ENCODE measurements around the gene GNA14.

DNA sequence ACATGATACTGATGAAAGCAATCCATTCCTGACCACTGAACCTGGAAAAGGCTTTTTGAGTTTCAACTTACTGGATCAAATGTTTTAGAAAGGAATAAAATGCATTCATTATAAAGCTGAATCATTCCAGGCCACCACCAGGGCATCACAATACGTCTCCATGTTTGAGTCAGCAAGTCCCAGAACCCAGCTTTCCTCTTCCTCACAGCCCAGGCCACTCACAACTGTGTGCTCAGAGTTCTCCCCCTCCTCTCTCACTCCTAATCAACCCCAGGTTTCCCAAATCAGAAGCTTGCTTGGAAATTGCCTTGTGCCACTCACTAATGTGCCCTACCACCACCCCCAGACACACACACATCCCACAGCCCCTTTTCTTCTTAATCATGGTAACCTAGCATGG, 91.7 kb downstream of the GNA14 start:
- TF ChIP-seq, protein P1, sequence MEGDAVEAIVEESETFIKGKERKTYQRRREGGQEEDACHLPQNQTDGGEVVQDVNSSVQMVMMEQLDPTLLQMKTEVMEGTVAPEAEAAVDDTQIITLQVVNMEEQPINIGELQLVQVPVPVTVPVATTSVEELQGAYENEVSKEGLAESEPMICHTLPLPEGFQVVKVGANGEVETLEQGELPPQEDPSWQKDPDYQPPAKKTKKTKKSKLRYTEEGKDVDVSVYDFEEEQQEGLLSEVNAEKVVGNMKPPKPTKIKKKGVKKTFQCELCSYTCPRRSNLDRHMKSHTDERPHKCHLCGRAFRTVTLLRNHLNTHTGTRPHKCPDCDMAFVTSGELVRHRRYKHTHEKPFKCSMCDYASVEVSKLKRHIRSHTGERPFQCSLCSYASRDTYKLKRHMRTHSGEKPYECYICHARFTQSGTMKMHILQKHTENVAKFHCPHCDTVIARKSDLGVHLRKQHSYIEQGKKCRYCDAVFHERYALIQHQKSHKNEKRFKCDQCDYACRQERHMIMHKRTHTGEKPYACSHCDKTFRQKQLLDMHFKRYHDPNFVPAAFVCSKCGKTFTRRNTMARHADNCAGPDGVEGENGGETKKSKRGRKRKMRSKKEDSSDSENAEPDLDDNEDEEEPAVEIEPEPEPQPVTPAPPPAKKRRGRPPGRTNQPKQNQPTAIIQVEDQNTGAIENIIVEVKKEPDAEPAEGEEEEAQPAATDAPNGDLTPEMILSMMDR (IDR thresholded peaks at IDR 0.05; ENCODE audit: extremely low read depth in 1 of 2, insufficient read depth in 1 of 2, low read depth in 1 of 2, low read length in 2 of 2) = no peak
- TF ChIP-seq EZH2 (IDR thresholded peaks at IDR 0.05; ENCODE audit: borderline replicate concordance, low read depth, low read length, severe bottlenecking) (no peak), POLR2A (IDR thresholded peaks at IDR 0.05; ENCODE audit: low read depth, low read length) (no peak)
